ENCODE data around the gene TTC38.

TTC38 gene

DNA sequence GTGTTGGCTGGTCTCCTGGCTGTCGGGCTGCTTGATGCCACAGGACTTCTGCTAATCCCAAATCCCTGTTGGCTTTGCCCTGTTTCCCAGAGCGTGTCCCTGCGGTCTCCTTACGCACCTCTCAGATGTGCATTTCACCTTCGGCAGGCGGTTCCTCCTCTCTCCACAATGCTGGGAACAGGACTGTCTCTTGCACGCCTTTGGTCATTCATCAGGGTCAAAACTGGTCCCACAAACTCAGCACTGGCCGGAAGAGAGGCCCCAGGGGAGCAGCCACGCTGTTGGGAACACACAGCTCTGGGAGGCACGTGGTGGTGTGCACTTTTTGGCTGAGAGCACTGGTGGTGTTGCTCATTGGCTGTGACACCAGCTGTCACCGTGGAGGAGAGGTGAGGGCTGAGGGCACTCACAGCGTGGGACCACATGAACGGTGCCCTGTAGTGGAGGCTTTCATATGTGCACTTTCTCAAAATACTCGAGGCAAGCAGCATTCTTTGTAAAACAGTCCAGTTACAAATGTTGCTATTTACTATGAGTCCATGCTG lies 52.4 kb downstream of the TTC38 start:
- 96% methylated on average over 14 of the region's 14 CpGs for WGBS
- no peaks in the 10 kb centered on the region for H3K27me3 ChIP-seq (ENCODE audit: insufficient read depth, low read length)
- H3K27ac ChIP-seq (ENCODE audit: low read depth, low read length): no peak overlapping the region
- no peaks in the 10 kb centered on the region for H3K9me3 ChIP-seq (ENCODE audit: insufficient read depth, low read depth, low read length)
- H3K4me1 ChIP-seq (ENCODE audit: insufficient read depth, low read length): no peaks in the 10 kb centered on the region
- H3K36me3 ChIP-seq (ENCODE audit: insufficient read depth, low read length): peaks cover 83% of the 10 kb centered on the region
- no peak overlapping the region for H3K4me3 ChIP-seq (ENCODE audit: low read length)
- H3K9ac ChIP-seq (ENCODE audit: low read depth, low read length): no peak overlapping the region

DNA sequence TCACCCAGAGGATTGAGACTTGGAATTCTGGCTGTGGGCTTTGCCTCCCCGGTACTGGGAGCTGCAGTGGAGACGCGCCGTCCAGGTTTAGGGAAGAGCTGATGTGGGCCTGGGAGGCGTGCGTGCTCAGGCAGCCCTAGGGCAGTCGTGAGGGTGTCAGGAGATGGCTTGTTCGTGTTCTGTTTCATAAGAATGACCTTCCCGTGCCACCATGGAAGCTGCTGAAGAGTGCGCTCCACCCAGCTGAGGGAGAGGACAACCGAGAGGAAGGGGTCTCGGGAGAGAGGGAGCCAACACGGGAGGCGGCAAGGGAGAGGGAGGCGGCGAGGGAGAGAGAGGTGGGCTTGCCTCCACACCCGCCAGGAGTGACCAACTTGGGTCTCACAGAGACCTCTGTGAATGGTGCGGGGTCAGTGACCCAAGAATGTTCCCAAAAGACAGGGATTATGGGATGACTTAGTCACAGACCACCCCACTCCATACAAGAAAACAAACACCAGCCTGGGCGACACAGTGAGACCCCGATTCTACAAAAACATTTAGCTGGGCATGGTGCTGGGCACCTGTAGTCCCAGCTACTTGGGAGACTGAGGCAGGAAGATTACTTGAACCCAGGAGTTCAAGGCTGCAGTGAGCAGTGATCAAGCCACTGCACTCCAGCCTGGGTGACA lies 53.0 kb downstream of the TTC38 start:
- Histone ChIP-seq H3K27ac (ENCODE audit: low read depth, low read length) (no peak overlapping the region), H3K9ac (ENCODE audit: low read depth, low read length) (no peak overlapping the region), H3K4me1 (ENCODE audit: insufficient read depth, low read length) (no peaks in the 10 kb centered on the region), H3K27me3 (ENCODE audit: insufficient read depth, low read length) (no peaks in the 10 kb centered on the region), H3K4me3 (ENCODE audit: low read length) (no peak overlapping the region), H3K36me3 (ENCODE audit: insufficient read depth, low read length) (peaks cover 82% of the 10 kb centered on the region), H3K9me3 (ENCODE audit: insufficient read depth, low read depth, low read length) (no peaks in the 10 kb centered on the region)
- 96% methylated on average over 20 of the region's 20 CpGs for WGBS

DNA sequence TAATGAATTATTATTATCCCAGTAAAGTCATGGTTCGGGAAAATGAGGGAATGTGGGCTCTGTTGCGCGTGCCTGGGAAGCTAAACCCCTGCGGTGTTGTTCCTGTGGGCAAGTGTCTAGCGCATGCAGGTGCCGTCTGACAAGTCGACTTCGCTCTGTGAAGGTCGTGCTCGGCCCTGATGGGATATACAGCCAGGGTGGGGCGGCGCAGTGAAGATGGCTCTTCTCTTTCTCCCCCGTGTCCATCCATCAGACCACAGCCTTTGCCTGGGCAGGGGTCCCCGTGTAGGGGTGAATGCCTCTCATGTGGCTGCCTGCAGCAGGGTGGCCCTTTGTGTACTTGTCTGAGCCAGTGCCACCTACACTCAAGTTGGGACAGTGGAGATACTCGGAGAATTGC lies 54.9 kb downstream of the TTC38 start:
- H3K4me1 ChIP-seq (ENCODE audit: insufficient read depth, low read length): no peaks in the 10 kb centered on the region
- no peak overlapping the region for H3K4me3 ChIP-seq (ENCODE audit: low read length)
- no peak overlapping the region for H3K27ac ChIP-seq (ENCODE audit: low read depth, low read length)
- H3K27me3 ChIP-seq (ENCODE audit: insufficient read depth, low read length): no peaks in the 10 kb centered on the region
- no peaks in the 10 kb centered on the region for H3K9me3 ChIP-seq (ENCODE audit: insufficient read depth, low read depth, low read length)
- peaks cover 81% of the 10 kb centered on the region for H3K36me3 ChIP-seq (ENCODE audit: insufficient read depth, low read length)
- 94% methylated on average over 15 of the region's 15 CpGs for WGBS
- no peak overlapping the region for H3K9ac ChIP-seq (ENCODE audit: low read depth, low read length)

DNA sequence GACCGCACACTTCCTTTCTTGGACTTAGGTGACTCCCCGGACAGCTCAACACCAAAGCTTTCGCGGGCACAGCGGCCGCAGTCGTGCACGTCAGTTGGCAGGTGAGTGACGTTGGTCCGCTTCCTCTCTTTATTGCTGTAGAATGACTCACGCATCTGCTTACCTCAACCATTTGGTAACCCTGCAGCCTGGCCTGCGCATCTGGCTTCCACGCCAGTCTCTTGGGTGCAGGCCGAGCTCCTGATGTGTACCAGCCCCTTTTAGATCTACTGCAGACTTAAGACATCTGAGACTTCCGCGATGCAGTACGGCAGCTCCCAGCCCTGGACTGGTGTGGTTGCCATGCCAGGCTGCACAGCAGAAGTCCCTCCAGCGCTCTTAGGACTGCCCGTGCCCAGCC lies 55.4 kb downstream of the TTC38 start:
- H3K9ac ChIP-seq (ENCODE audit: low read depth, low read length): no peak overlapping the region
- no peaks in the 10 kb centered on the region for H3K9me3 ChIP-seq (ENCODE audit: insufficient read depth, low read depth, low read length)
- H3K27ac ChIP-seq (ENCODE audit: low read depth, low read length): no peak overlapping the region
- H3K4me1 ChIP-seq (ENCODE audit: insufficient read depth, low read length): no peaks in the 10 kb centered on the region
- no peak overlapping the region for H3K4me3 ChIP-seq (ENCODE audit: low read length)
- H3K36me3 ChIP-seq (ENCODE audit: insufficient read depth, low read length): peaks cover 81% of the 10 kb centered on the region
- WGBS: 95% methylated on average over 19 of the region's 19 CpGs
- H3K27me3 ChIP-seq (ENCODE audit: insufficient read depth, low read length): no peaks in the 10 kb centered on the region

GRCh38 chr22:46326066-46326680 lies 58.4 kb downstream of the TTC38 start:
- no peak overlapping the region for H3K9ac ChIP-seq (ENCODE audit: low read depth, low read length)
- no peak overlapping the region for H3K4me3 ChIP-seq (ENCODE audit: low read length)
- no peaks in the 10 kb centered on the region for H3K27me3 ChIP-seq (ENCODE audit: insufficient read depth, low read length)
- H3K9me3 ChIP-seq (ENCODE audit: insufficient read depth, low read depth, low read length): no peaks in the 10 kb centered on the region
- peaks cover 84% of the 10 kb centered on the region for H3K36me3 ChIP-seq (ENCODE audit: insufficient read depth, low read length)
- 92% methylated on average over 23 of the region's 23 CpGs for WGBS
- no peak overlapping the region for H3K27ac ChIP-seq (ENCODE audit: low read depth, low read length)
- H3K4me1 ChIP-seq (ENCODE audit: insufficient read depth, low read length): no peaks in the 10 kb centered on the region

DNA sequence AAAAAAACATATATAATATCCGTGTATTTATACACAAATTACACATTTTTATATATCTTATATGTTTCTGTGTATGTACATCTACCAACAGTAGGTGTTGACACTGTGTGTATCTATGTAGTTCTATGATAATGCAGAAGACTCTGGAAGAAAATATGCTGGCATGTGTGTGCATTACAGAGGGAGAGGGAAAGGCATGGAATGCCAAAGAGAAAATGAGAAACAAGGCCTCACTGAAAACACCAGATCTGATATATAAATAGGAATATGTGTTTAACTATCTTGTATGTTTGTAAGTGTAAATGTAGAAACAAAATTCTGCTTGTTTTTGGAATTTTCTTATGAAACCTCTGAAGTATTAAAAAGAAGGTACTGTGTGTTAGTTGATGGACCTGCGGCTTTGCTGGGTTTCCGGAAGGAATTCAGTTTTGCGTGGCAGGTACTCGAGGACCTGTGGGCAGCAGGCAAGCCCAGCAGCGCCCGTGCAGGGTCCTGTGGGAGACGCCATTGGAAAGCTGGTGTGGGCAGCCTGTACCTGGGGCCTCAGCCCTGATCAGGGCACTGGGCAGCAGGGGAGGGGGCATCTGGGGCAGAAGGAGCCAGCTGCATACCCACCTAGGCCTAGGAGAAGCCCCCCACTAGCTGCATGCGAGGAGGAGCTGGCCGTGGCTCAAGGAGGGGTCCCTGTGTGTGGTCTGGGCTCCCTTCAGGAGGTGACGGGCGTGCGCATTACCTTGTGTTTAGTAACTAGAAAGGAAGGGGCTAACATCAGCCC lies 60.1 kb downstream of the TTC38 start:
- Histone ChIP-seq H3K9me3 (ENCODE audit: insufficient read depth, low read depth, low read length) (no peaks in the 10 kb centered on the region), H3K27ac (ENCODE audit: low read depth, low read length) (no peak overlapping the region), H3K27me3 (ENCODE audit: insufficient read depth, low read length) (no peaks in the 10 kb centered on the region), H3K9ac (ENCODE audit: low read depth, low read length) (no peak overlapping the region), H3K4me1 (ENCODE audit: insufficient read depth, low read length) (no peaks in the 10 kb centered on the region), H3K4me3 (ENCODE audit: low read length) (no peak overlapping the region), H3K36me3 (ENCODE audit: insufficient read depth, low read length) (peaks cover 87% of the 10 kb centered on the region)
- 94% methylated on average over 12 of the region's 13 CpGs for WGBS

DNA sequence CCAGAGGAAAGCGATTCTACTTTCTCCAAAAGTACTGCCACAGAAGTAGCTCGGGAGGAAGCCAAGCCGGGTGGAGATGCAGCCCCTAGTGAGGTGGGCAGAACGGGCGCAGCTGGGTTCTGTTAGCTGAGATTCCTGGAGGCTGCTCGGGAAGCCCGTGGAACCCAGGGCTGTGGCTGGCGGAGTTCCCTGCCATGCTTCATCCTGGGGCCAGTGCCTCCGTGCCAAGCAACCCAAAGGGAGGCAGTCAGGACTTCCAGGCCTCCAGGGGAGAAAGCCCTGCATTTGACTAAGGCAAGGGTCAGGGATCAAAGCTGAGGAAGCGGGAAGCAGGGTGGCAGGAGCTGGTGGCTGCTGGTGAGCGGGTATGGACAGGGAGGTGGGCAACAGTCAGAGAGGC lies 61.0 kb downstream of the TTC38 start:
- no peak overlapping the region for H3K27ac ChIP-seq (ENCODE audit: low read depth, low read length)
- H3K36me3 ChIP-seq (ENCODE audit: insufficient read depth, low read length): peaks cover 87% of the 10 kb centered on the region
- no peaks in the 10 kb centered on the region for H3K4me1 ChIP-seq (ENCODE audit: insufficient read depth, low read length)
- no peak overlapping the region for H3K9ac ChIP-seq (ENCODE audit: low read depth, low read length)
- H3K9me3 ChIP-seq (ENCODE audit: insufficient read depth, low read depth, low read length): no peaks in the 10 kb centered on the region
- whole genome bisulfite sequencing: 95% methylated on average over 11 of the region's 11 CpGs
- H3K27me3 ChIP-seq (ENCODE audit: insufficient read depth, low read length): no peaks in the 10 kb centered on the region
- H3K4me3 ChIP-seq (ENCODE audit: low read length): no peak overlapping the region

GRCh38 chr22:46329616-46330015 lies 61.8 kb downstream of the TTC38 start:
- peaks cover 80% of the 10 kb centered on the region for H3K36me3 ChIP-seq (ENCODE audit: insufficient read depth, low read length)

DNA sequence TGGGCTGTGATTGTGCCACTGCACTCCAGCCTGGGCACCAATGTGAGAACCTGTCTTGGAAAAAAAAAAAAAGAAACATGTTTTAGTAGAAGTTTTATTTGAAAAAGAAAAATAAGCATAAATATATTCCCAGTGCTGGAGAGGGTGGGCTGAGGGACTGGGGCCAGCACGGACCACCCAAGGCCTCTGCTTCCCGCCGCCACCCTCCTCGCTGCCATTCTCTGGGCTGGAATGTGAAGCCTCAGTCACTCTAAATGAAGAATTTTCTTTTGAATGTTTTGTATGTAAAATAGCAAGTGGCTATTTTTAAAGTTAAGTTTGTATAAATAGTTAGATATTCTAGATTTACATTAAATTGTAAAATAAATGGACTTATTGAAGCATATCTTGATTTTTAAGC lies 62.6 kb downstream of the TTC38 start:
- WGBS: 94% methylated on average over 4 of the region's 4 CpGs
- Histone ChIP-seq H3K9me3 (ENCODE audit: insufficient read depth, low read depth, low read length) (no peaks in the 10 kb centered on the region), H3K9ac (ENCODE audit: low read depth, low read length) (no peak overlapping the region), H3K27ac (ENCODE audit: low read depth, low read length) (no peak overlapping the region), H3K4me1 (ENCODE audit: insufficient read depth, low read length) (peaks cover 5% of the 10 kb centered on the region; the same call in 1 of the 2 replicates), H3K27me3 (ENCODE audit: insufficient read depth, low read length) (no peaks in the 10 kb centered on the region), H3K36me3 (ENCODE audit: insufficient read depth, low read length) (peaks cover 73% of the 10 kb centered on the region), H3K4me3 (ENCODE audit: low read length) (no peak overlapping the region)

More at GRCh38 chr22:46329616-46330015, 61.8 kb downstream of the TTC38 start:
- no peaks in the 10 kb centered on the region for H3K9me3 ChIP-seq (ENCODE audit: insufficient read depth, low read depth, low read length)
- no peak overlapping the region for H3K9ac ChIP-seq (ENCODE audit: low read depth, low read length)
- WGBS: 93% methylated on average over 8 of the region's 8 CpGs
- H3K4me1 ChIP-seq (ENCODE audit: insufficient read depth, low read length): peaks cover 4% of the 10 kb centered on the region; the same call in 1 of the 2 replicates
- H3K27me3 ChIP-seq (ENCODE audit: insufficient read depth, low read length): no peaks in the 10 kb centered on the region
- no peak overlapping the region for H3K4me3 ChIP-seq (ENCODE audit: low read length)
- H3K27ac ChIP-seq (ENCODE audit: low read depth, low read length): no peak overlapping the region

- no peak overlapping the region for H3K27ac ChIP-seq (ENCODE audit: low read depth, low read length)
- peaks cover 5% of the 10 kb centered on the region; the same call in 1 of the 2 replicates for H3K4me1 ChIP-seq (ENCODE audit: insufficient read depth, low read length)
- no peaks in the 10 kb centered on the region for H3K27me3 ChIP-seq (ENCODE audit: insufficient read depth, low read length)
- no peaks in the 10 kb centered on the region for H3K9me3 ChIP-seq (ENCODE audit: insufficient read depth, low read depth, low read length)
- no peak overlapping the region for H3K4me3 ChIP-seq (ENCODE audit: low read length)
- 97% methylated on average over 23 of the region's 23 CpGs for WGBS
- H3K36me3 ChIP-seq (ENCODE audit: insufficient read depth, low read length): peaks cover 62% of the 10 kb centered on the region
- no peak overlapping the region for H3K9ac ChIP-seq (ENCODE audit: low read depth, low read length)
Observed at GRCh38 chr22:46331496-46331895, 63.7 kb downstream of the TTC38 start.

Data from HUES64 (cell line).